ENCODE data around the gene CTDP1. TPM values are rescaled to one million over a fixed set of nuclear protein-coding genes. Genes with fewer than 3 reads are reported as not detected.

CTDP1 gene
- total and polyA plus RNA-seq, 4 donors, result 7.0 to 19.8 (median 16.7) TPM

DNA sequence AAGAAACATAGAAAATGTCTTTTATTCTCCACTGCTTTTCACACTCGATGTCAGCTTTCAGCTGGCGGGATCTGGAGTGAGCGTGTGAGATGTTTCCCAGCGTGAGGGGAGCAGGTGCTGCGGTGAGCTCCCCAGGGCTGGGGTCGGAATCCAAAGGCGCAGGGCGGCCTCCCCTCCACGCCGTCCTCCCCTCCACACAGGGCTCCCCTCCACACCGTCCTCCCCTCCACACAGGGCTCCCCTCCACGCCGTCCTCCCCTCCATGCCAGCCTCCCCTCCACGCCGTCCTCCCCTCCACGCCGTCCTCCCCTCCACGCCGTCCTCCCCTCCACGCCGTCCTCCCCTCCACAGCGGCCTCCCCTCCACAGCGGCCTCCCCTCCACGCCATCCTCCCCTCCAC lies 91.2 kb downstream of the CTDP1 start:
- H3K4me3 ChIP-seq (ENCODE audit: low read length in 2 of 2), result no peak overlapping the region

DNA sequence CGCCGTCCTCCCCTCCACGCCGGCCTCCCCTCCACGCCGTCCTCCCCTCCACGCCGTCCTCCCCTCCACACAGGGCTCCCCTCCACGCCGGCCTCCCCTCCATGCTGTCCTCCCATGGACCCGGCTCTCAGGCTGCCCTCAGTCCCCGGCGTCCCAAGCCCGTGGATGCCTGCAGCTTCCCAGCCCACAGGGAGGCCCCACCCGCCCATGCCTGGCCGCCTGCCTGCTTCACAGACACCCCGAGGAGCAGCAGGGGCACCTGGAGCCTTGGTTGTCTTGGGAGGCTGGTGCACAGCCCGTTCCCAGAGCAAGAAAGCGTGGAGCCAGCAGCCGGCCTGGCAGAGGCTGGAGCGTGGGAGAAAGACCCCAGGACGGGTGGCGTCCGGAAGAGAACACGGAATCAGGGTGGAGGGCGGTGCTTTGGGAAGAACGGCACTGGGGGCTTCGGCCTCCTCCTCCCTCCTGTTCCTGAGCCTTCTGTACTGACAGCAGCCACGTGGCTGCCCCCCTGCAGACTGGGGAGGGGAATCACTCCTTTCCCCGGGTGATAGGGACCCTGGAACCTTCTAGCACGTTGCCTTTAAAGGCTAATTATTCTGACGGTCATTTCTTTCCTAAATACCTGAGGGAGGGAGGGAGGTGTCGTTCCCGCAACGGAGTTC lies 92.0 kb downstream of the CTDP1 start:
- Histone ChIP-seq H3K4me3 (ENCODE audit: low read length in 2 of 2) (no peak overlapping the region), H3K36me3 (ENCODE audit: control insufficient read depth in 1 of 2, insufficient read depth in 2 of 2, low read length in 1 of 2) (no peaks in the 10 kb centered on the region), H3K9me3 (ENCODE audit: control insufficient read depth, low read length) (peaks cover 11% of the 10 kb centered on the region), H3K27ac (ENCODE audit: low read depth in 1 of 2, low read length in 2 of 2) (no peak overlapping the region), H3K27me3 (ENCODE audit: control insufficient read depth in 1 of 2, insufficient read depth in 2 of 2, low read length in 1 of 2) (no peaks in the 10 kb centered on the region), H3K4me1 (ENCODE audit: control insufficient read depth in 1 of 2, insufficient read depth in 2 of 2, low read length in 2 of 2) (no peaks in the 10 kb centered on the region)
- intact Hi-C loops (cut with DNase I), result no loop called here
- peak in 1 of 2 donors; percentile 32 for DNase-seq
- no peak for ATAC-seq (ENCODE audit: low FRiP score)
- 68 to 70% methylated on average over 35 of the region's 35 CpGs for WGBS, 2 donors

More for the DNA sequence above, 91.2 kb downstream of the CTDP1 start:
- H3K27ac ChIP-seq (ENCODE audit: low read depth in 1 of 2, low read length in 2 of 2), result no peak overlapping the region
- DNase-seq (peak; percentile 3 to 33), ATAC-seq (ENCODE audit: low FRiP score) (no peak)
- H3K36me3 ChIP-seq (ENCODE audit: control insufficient read depth in 1 of 2, insufficient read depth in 2 of 2, low read length in 1 of 2), result no peaks in the 10 kb centered on the region
- peaks cover 12% of the 10 kb centered on the region for H3K9me3 ChIP-seq (ENCODE audit: control insufficient read depth, low read length)
- WGBS, 2 donors, result 79 to 82% methylated on average over 20 to 24 of the region's 24 CpGs
- no peaks in the 10 kb centered on the region for H3K4me1 ChIP-seq (ENCODE audit: control insufficient read depth in 1 of 2, insufficient read depth in 2 of 2, low read length in 2 of 2)
- intact Hi-C loops (cut with DNase I), result no loop called here
- H3K27me3 ChIP-seq (ENCODE audit: control insufficient read depth in 1 of 2, insufficient read depth in 2 of 2, low read length in 1 of 2), result no peaks in the 10 kb centered on the region

DNA sequence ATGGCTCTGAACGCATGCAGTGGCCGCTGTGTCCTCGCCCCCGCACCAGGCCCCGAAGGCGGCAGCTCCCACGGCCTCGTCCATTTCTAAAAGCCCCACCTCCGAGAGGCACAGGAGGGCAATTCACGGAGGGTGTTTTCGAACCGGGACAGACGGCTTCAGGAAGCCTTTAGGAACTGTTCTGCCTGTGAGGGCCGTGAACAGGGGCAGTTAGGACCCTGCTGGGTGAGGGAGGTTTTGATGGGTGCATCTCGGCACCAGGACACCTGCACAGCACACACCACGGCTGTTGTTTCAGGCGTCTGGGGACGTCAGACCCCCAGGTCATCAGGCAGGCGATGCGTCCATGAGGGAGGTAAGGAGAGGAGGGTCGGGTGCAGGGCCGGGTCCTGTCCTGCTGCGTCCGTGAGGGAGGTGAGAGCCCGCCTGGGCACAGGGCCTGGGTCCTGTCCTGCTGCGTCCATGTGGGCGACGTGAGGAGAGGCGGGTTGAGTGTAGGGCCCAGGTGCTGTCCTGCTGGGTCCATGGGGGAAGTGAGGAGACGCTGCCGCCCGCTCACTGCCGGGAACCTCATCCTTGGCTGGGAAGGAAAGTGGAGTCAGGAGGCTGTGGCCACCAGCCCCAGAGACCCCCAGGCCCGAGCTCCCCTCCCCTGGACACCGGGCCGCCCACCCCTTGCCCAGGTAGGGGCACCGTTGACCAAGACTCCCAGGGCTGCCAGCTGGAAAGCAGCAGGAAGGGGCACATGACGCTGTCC lies 92.7 kb downstream of the CTDP1 start:
- intact Hi-C loops (cut with DNase I), result no loop called here
- WGBS, 2 donors, result 77 to 78% methylated on average over 35 to 38 of the region's 38 CpGs

DNA sequence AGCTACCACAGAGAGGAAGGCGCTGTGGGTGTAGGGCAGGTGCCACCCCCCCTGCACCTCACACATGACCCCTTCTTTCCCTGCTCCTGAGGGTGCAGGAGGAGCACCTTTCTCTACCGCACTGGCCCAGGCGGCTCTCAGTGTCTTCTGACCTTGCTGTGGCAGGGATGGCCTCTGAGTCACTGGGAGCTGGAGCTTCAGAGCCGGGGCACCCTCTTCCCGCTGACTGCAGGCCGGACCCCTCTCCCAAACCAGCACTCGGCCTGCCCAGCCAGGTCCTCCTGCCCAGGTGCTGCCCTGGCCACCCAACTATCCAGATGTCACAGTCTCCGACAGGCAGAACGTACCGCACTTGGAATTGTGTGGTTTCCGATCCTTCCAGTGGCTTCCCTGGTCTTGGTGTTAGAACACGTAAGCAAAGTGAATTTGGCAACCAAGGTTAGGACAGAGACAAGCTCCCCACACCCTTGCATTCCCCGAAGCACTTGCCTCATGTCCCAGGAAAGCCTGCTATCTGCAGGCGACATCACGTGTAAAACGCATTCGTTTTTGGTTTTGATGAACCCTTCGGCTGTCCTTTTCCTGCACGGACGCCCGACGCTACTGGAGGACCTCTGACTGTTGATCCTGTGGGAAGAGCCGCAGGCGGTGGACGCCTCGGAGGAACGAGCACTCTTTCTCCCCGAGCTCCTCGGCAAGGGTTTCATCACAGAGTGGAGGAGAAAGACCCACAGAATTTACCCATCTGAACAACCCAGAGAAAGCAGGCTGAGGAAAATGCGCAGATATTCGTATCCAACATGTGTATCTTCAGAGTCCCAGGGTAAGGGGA lies 93.5 kb downstream of the CTDP1 start:
- no peaks in the 10 kb centered on the region for H3K4me1 ChIP-seq (ENCODE audit: control insufficient read depth in 1 of 2, insufficient read depth in 2 of 2, low read length in 2 of 2)
- no peaks in the 10 kb centered on the region for H3K36me3 ChIP-seq (ENCODE audit: control insufficient read depth in 1 of 2, insufficient read depth in 2 of 2, low read length in 1 of 2)
- 91 to 94% methylated on average over 31 of the region's 31 CpGs for WGBS, 2 donors
- H3K27ac ChIP-seq (ENCODE audit: low read depth in 1 of 2, low read length in 2 of 2), result no peak overlapping the region
- intact Hi-C loops (cut with DNase I), result no loop called here
- no peaks in the 10 kb centered on the region for H3K27me3 ChIP-seq (ENCODE audit: control insufficient read depth in 1 of 2, insufficient read depth in 2 of 2, low read length in 1 of 2)
- DNase-seq, result peak; percentile 24 to 57
- peaks cover 5% of the 10 kb centered on the region for H3K9me3 ChIP-seq (ENCODE audit: control insufficient read depth, low read length)
- H3K4me3 ChIP-seq (ENCODE audit: low read length in 2 of 2), result no peak overlapping the region
- ATAC-seq (ENCODE audit: low FRiP score), result no peak

More for the DNA sequence above, 92.7 kb downstream of the CTDP1 start:
- Histone ChIP-seq H3K36me3 (ENCODE audit: control insufficient read depth in 1 of 2, insufficient read depth in 2 of 2, low read length in 1 of 2) (no peaks in the 10 kb centered on the region), H3K27ac (ENCODE audit: low read depth in 1 of 2, low read length in 2 of 2) (no peak overlapping the region), H3K27me3 (ENCODE audit: control insufficient read depth in 1 of 2, insufficient read depth in 2 of 2, low read length in 1 of 2) (no peaks in the 10 kb centered on the region), H3K4me1 (ENCODE audit: control insufficient read depth in 1 of 2, insufficient read depth in 2 of 2, low read length in 2 of 2) (no peaks in the 10 kb centered on the region), H3K9me3 (ENCODE audit: control insufficient read depth, low read length) (peaks cover 8% of the 10 kb centered on the region), H3K4me3 (ENCODE audit: low read length in 2 of 2) (no peak overlapping the region)
- ATAC-seq (ENCODE audit: low FRiP score), result peak; percentile 44
- DNase-seq, result peak; percentile 38 to 49

DNA sequence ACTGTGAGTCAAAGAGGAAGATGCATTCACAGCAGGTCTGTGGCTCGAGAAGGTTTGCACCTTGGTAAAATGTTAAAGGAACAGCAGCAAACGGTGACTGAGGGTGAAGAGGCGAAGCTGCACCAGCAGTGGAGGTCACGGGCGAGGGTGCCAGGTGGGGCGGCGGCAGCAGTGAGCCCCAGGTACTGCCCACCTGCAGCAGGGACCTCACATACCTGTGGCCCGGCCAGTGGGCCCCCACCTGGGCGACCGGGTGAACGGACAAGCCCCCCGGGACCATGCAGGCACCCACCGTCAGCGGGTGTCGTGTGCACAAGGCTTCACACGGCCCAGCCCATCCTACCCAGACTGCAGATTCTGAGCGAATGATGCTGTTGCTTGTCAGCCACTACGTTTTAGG lies 94.5 kb downstream of the CTDP1 start:
- DNase-seq (peak; percentile 17 to 38), ATAC-seq (ENCODE audit: low FRiP score) (no peak)
- Histone ChIP-seq H3K9me3 (ENCODE audit: control insufficient read depth, low read length) (peaks cover 5% of the 10 kb centered on the region), H3K4me3 (ENCODE audit: low read length in 2 of 2) (no peak overlapping the region), H3K36me3 (ENCODE audit: control insufficient read depth in 1 of 2, insufficient read depth in 2 of 2, low read length in 1 of 2) (no peaks in the 10 kb centered on the region), H3K4me1 (ENCODE audit: control insufficient read depth in 1 of 2, insufficient read depth in 2 of 2, low read length in 2 of 2) (no peaks in the 10 kb centered on the region), H3K27me3 (ENCODE audit: control insufficient read depth in 1 of 2, insufficient read depth in 2 of 2, low read length in 1 of 2) (no peaks in the 10 kb centered on the region), H3K27ac (ENCODE audit: low read depth in 1 of 2, low read length in 2 of 2) (no peak overlapping the region)
- intact Hi-C loops (cut with DNase I), result no loop called here
- WGBS, 2 donors, result 75 to 76% methylated on average over 18 of the region's 18 CpGs

DNA sequence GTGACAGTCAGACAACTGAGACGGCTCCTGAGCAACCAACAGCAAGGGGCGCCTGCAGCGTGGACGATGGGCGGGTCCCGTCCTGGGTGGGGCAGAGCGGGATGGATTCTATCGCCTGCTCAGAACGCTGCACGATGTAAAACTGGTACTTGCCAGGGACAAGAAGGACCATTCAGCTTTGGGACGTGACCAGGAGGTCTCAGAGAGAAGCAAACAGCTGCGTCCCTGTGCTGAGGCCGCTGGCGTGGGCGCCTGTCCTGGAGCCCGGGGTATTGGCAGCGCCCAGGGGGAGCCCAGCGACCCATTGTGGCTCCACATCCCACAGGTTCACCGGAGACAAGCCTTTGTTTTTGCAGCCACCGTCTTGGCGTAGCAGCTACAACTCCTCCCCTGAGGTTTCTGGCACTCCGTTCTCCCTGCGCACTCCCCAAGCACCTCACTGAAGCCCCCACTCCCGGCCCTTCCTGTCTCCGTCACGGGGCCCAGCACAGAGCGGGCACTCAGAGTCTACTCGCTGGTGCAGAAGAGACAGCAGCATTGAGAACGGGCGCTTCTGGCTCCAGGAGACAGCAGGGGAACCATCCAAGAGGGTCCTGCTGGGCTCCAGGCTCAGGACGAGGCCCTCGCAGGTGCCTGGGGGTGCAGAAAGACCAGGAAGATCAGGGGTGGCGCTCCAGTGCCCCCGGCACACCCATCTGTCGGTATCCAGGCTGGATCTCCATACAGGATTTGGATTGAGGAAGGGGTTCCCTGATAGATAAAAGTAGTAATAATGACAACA lies 96.0 kb downstream of the CTDP1 start:
- peak; percentile 30 to 61 for DNase-seq
- Histone ChIP-seq H3K27ac (ENCODE audit: low read depth in 1 of 2, low read length in 2 of 2) (no peak overlapping the region), H3K27me3 (ENCODE audit: control insufficient read depth in 1 of 2, insufficient read depth in 2 of 2, low read length in 1 of 2) (no peaks in the 10 kb centered on the region), H3K36me3 (ENCODE audit: control insufficient read depth in 1 of 2, insufficient read depth in 2 of 2, low read length in 1 of 2) (no peaks in the 10 kb centered on the region), H3K4me1 (ENCODE audit: control insufficient read depth in 1 of 2, insufficient read depth in 2 of 2, low read length in 2 of 2) (no peaks in the 10 kb centered on the region), H3K9me3 (ENCODE audit: control insufficient read depth, low read length) (peaks cover 2% of the 10 kb centered on the region), H3K4me3 (ENCODE audit: low read length in 2 of 2) (no peak overlapping the region)
- ATAC-seq (ENCODE audit: low FRiP score), result no peak
- intact Hi-C loops (cut with DNase I), result no loop called here
- WGBS, 2 donors, result 80% methylated on average over 35 of the region's 35 CpGs

DNA sequence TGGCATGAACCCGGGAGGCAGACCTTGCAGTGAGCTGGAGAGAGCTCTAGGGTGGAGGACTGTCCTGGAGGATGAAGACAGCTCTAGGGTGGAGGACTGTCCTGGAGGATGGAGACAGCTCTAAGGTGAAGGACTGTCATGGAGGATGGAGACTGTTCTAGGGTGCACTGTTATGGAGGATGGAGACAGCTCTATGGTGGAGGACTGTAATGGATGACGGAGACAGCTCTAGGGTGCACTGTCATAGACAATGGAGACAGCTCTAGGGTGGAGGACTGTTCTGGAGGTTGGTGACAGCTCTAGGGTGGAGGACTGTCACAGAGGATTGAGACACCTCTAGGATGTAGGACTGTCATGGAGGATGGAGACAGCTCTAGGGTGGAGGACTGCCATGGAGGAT lies 97.1 kb downstream of the CTDP1 start:
- no peaks in the 10 kb centered on the region for H3K4me1 ChIP-seq (ENCODE audit: control insufficient read depth in 1 of 2, insufficient read depth in 2 of 2, low read length in 2 of 2)
- intact Hi-C loops (cut with DNase I), result no loop called here
- DNase-seq (no peak), ATAC-seq (ENCODE audit: low FRiP score) (no peak)
- H3K27ac ChIP-seq (ENCODE audit: low read depth in 1 of 2, low read length in 2 of 2), result no peak overlapping the region
- H3K9me3 ChIP-seq (ENCODE audit: control insufficient read depth, low read length), result no peaks in the 10 kb centered on the region
- WGBS, 2 donors, result 86 to 92% methylated on average over 2 of the region's 2 CpGs
- no peaks in the 10 kb centered on the region for H3K36me3 ChIP-seq (ENCODE audit: control insufficient read depth in 1 of 2, insufficient read depth in 2 of 2, low read length in 1 of 2)
- H3K27me3 ChIP-seq (ENCODE audit: control insufficient read depth in 1 of 2, insufficient read depth in 2 of 2, low read length in 1 of 2), result no peaks in the 10 kb centered on the region
- H3K4me3 ChIP-seq (ENCODE audit: low read length in 2 of 2), result no peak overlapping the region

DNA sequence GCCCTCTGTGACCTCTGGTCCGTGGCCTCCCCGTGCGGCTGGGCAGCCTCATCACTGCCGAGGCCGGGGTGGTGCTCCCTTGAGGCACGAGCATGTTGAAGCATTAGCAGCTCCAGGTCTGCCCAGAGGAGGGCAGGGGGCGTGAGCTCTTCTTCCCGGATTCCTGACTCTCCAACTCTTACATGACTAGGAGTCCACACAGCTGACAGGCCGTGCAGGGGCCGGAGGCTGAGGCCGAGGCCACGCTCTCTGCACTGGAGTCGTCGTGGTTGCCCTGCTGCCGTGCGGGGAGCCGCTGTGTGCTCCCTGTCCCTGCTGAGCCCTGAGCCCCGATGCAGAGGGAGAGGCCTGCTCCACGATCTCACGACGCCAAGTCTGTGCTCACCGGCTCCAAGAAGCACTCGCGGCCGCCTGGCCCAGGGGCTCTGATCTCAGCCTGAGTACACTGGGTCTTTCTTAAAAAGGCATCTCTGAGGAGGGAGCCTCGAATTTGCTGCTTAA lies 98.7 kb downstream of the CTDP1 start:
- ATAC-seq (ENCODE audit: low FRiP score) (no peak), DNase-seq (peak; percentile 24 to 68)
- no peaks in the 10 kb centered on the region for H3K9me3 ChIP-seq (ENCODE audit: control insufficient read depth, low read length)
- no peak overlapping the region for H3K27ac ChIP-seq (ENCODE audit: low read depth in 1 of 2, low read length in 2 of 2)
- H3K27me3 ChIP-seq (ENCODE audit: control insufficient read depth in 1 of 2, insufficient read depth in 2 of 2, low read length in 1 of 2), result no peaks in the 10 kb centered on the region
- H3K4me3 ChIP-seq (ENCODE audit: low read length in 2 of 2), result no peak overlapping the region
- no peaks in the 10 kb centered on the region for H3K4me1 ChIP-seq (ENCODE audit: control insufficient read depth in 1 of 2, insufficient read depth in 2 of 2, low read length in 2 of 2)
- intact Hi-C loops (cut with DNase I), result no loop called here
- WGBS, 2 donors, result 49 to 50% methylated on average over 25 to 26 of the region's 26 CpGs
- no peaks in the 10 kb centered on the region for H3K36me3 ChIP-seq (ENCODE audit: control insufficient read depth in 1 of 2, insufficient read depth in 2 of 2, low read length in 1 of 2)
